ENCODE results near the gene SEPTIN14.
"Not testable (repeated sequence)": the region's sequence is repeated elsewhere in the genome, so short reads cannot be mapped to it uniquely, and the experiment has no call there.

SEPTIN14 gene

GRCh38 chr7:55784151-55784550 is 78.4 kb downstream of the SEPTIN14 start:
- no peak for DNase-seq (ENCODE audit: low read depth)

GRCh38 chr7:55778631-55779030 is 83.9 kb downstream of the SEPTIN14 start:
- DNase-seq (ENCODE audit: low read depth), result no peak

- DNase-seq (ENCODE audit: low read depth), result no peak
These were observed 86.4 kb downstream of the SEPTIN14 start for GRCh38 chr7:55776196-55776595.

- DNase-seq (ENCODE audit: low read depth), result no peak
These were observed 87.5 kb downstream of the SEPTIN14 start for GRCh38 chr7:55775051-55775420.

- DNase-seq (ENCODE audit: low read depth), result no peak
These were observed 88.1 kb downstream of the SEPTIN14 start for GRCh38 chr7:55774327-55775050.

- no peak for DNase-seq (ENCODE audit: low read depth)
These were observed 91.8 kb downstream of the SEPTIN14 start for GRCh38 chr7:55770778-55771177.

- DNase-seq (ENCODE audit: low read depth), result not testable (repeated sequence)
These were observed 109.2 kb downstream of the SEPTIN14 start for GRCh38 chr7:55753274-55753862.

- DNase-seq (ENCODE audit: low read depth), result not testable (repeated sequence)
These were observed 117.8 kb downstream of the SEPTIN14 start for GRCh38 chr7:55744706-55745105.

Data from CMK (cell line).